A172 (cell line): ENCODE data around the gene ABCC10. TPM values are rescaled to one million over a fixed set of nuclear protein-coding genes. Genes with fewer than 3 reads are reported as not detected.
A peak's percentile ranks its signal among the peaks of the same experiment; 100 is the strongest.
"Not testable (repeated sequence)": the region's sequence is repeated elsewhere in the genome, so short reads cannot be mapped to it uniquely, and the experiment has no call there.

Experiments used
- DNase-seq: peaks from one replicate; pipeline ENCODE4 v3.0.0-alpha.2; 2015; ENCODE audit warnings: low spot score
- total RNA-seq: library from RNA; depleted of rRNA; stranded (reverse); fragments of >200 nt; shearing (Covaris generic); gene quantifications from 2 replicates; pipeline ENCODE4 v1.2.3, GENCODE V29; 2014

The ABCC10 gene
- total RNA-seq, 1 experiment from 2014 or later, result 13.9 TPM

DNA sequence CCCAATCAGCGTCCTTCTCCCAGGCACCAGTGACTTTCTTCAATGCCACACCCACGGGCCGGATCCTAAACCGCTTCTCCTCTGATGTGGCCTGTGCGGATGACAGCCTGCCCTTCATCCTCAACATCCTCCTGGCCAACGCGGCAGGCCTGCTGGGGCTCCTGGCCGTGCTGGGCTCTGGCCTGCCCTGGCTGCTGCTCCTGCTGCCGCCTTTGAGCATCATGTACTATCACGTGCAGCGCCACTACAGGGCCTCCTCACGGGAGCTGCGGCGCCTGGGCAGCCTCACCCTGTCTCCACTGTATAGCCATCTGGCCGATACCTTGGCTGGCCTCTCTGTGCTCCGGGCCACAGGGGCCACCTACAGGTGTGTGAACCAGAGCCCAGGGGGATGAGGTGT lies 18.2 kb downstream of the ABCC10 start:
- no peak for DNase-seq

DNA sequence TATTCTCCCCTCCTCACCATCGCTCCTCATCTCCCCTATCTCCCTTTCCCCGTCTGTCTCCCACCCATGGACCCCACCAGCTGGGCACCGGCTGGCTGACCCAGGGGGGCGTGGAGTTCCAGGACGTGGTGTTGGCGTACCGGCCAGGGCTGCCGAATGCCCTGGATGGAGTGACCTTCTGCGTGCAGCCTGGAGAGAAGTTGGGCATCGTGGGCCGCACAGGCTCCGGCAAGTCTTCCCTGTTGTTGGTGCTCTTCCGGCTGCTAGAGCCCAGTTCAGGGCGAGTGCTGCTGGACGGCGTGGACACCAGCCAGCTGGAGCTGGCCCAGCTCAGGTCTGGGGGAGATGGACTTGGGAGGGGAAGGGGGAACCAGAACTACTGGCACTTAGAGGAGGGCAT lies 20.3 kb downstream of the ABCC10 start:
- DNase-seq, result no peak

DNA sequence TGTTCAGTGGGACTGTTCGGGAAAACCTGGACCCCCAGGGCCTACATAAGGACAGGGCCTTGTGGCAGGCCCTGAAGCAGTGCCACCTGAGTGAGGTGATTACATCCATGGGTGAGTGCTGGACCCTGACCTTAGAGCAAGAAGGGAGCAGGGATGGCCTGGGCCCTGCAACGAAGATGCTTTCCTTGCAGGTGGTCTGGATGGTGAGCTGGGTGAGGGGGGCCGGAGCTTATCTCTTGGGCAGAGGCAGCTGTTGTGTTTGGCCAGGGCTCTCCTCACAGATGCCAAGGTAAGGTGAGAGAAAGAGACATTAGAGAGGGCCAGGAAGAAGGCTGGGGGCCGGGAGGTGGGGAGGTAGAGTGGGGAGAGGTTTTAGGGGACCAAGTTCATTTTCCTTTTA lies 21.6 kb downstream of the ABCC10 start:
- no peak for DNase-seq

DNA sequence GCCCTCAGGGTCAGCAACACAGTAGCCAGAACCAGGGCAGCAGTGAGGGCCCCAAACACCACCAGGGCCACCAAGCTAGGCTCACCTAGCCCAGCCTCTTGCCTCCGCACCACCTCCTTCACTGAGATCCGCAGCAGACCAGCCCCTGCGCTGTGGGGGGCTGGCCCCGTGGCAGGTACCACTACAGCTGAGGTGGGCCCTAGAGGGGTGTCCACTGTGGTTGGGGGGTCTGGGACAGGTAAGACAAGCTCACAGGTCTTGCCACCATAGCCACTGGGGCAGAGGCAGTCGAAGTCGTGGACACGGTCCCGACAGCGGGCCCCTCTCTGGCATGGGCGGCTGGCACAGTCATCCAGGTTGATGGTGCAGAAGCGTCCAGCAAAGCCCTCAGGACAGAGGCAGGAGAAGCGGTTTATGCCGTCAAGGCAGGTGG lies 23.4 kb downstream of the ABCC10 start:
- no peak for DNase-seq

DNA sequence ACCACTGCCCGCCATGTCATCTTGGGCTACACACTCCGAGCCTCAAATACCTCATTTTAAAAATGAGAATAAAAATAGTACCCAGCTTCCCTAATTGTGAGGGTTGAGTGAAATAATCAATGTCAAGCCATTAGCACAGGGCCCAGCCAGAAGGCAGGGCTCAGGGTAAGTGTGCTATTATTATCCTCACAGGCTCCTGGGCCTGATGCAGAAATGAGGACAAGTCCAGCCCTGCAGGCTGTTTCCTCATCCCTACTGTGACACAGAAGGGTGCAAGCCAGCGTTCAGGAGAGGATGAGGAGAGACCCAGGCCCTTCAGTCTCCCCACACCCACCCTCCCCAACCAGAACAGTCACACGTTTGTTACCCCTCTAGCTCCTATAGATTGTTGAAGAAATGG lies 24.0 kb downstream of the ABCC10 start:
- DNase-seq, result no peak

DNA sequence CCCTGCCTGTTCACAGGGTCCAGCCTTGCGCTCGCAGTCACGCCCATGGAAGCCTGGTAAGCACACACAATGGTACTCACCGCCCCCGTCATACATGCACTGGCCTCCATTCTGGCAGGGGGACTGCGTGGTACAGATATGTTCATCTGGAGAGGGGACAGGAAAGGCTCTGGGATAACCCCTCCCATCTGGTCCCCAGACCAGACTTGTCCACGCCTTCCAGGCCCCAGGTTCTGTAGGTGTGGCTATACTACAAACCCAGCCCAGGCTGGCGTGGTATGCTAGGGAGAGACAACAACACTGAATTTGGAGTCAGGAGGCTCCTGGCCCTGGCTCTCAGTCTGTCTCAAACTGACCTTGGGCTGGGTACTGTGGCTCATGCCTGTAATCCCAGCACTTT lies 24.6 kb downstream of the ABCC10 start:
- no peak for DNase-seq

DNA sequence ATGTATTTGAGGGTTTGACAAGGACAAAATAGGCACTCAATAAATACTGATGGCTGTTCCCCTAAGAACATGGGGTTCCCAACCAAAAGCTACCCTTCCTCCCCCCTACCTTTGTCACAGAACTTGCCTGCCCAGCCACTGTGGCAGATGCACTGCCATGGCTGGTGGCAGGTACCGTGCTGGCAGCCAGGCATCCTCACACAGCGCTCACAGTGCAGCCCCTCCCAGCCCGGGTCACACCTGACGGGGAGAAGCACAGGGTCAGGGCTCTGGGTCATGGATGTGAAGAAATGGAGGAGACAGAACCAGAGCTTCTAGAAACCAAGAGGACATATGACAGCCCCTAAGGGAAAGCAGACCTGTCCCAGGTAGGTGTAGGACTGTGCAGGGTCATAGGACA lies 25.6 kb downstream of the ABCC10 start:
- no peak for DNase-seq

DNA sequence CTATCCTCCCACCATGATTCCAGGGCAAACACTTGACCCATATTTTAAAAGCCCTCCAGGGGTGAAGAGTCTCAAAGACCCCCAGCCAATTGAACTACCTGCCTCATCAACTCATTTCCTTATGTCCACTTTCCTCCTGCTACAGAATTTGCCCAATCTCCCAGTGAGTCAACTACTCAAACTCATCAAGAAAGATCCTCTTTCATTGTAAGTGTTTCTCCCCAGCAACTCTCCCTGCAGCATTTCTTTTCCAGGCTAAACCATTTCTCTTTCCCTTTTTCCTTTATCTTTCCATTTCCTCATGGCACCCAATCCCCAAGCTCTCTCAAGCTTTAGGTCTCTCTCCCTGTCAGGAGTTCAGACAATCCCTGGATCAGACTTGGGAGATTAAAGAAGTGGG lies 26.5 kb downstream of the ABCC10 start:
- DNase-seq, result no peak

DNA sequence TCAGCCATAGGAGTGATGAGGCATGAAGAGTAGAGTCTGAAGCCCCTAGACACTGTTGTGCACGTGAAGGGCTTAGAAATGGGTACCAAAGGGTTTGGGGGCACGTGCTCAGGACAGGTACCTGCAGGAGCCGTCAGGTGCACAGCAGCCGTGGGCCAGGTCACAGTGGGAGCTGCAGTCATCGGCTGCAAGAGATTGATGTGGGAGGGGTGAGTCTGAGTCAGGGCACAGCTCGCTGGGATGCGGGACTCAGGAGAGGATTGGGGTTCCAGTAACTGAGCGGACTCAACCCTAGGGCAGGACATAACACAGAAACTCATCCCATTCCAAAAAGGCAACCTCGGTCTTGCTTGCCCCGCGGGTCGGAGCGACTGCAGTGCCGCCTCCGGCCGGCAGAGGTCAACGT lies 27.0 kb downstream of the ABCC10 start:
- DNase-seq, result no peak

DNA sequence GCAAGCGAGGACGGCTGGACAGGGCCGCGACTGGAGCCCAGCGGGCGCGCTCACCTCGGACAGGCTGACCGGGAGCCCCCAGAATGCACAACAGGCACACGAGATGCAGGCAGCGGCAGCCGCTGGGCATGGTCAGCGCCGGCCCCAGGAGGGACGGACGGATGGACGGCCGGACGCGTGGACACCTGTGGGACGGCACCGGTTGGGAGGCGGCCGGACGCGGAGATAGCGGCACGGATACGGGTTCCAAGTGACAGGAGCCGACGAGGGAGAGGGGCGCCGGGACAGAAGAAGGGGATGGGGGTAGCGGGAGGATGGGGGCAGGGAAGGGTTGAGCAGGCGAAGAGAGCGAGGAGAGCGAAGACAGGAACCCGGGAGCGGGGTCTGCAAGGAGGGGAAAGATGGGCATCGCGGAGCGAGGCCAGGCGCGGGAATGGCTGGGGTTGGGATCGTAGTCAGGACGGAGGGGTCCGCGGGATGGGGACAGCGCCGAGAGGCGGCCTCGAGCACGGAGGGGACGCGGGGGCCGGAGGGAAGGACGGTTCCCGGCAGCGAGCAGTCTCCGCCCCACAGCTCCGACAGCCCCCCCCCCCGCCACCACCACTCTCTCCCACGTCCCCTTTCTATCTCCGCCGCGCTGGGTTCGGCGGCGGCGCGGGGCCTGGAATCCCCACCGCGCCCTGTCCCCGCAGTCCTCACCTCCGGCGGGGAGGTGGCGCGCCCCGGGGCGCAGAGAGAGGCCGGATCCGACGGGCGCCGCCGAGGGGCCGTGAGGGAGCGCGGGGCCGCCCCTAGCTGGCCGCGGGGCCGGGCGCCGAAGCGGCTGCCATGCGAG lies 27.6 kb downstream of the ABCC10 start:
- DNase-seq, result peak; percentile 62

DNA sequence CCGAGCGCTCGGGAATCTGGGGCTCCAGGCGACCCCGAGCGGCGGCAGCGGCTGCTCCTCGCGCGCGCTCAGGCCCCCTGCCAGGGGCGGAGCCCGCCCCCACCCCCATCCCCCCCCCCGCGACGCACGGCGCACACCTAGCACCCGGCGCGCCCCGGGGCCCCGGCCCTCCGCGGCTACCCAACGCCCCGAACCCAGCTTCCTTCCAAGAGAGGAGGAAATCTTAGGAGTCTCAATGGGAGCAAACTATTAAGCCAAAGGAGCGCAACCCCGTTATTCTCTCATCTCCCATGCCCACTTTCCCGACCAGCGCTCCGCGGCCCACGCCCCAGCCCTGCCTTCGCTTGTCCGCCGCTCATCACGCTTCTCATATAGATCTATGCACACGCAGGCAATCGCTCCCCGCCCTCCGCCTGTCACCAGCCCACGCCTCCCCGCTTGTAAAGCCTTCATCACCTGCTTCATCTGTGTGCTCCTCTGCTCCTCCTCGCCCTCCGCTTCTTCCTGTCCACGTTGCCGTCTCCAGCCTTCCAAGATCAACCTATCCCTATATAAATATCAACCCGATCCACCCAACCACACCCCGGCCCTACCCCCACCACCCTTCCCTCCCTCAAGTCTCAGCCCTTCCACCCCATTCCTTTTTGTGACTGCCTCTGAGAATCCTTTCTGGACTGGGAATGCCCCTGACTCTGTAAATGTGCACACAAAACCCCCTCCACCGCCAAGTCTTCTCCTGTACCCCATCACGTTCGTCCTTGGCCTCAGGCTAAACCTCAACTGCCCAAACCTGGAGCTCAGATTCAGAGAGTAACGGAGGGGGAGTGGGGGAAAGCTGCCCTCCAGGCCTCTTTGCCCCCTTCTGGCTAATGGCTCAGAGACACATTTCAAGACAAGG lies 28.4 kb downstream of the ABCC10 start, which contains the start of gene DLK2:
TSS of gene DLK2 (minus strand) at position 18 of the 898 bp plus-strand sequence. CDS start 723 bp downstream, outside the sequence.
- no peak for DNase-seq

DNA sequence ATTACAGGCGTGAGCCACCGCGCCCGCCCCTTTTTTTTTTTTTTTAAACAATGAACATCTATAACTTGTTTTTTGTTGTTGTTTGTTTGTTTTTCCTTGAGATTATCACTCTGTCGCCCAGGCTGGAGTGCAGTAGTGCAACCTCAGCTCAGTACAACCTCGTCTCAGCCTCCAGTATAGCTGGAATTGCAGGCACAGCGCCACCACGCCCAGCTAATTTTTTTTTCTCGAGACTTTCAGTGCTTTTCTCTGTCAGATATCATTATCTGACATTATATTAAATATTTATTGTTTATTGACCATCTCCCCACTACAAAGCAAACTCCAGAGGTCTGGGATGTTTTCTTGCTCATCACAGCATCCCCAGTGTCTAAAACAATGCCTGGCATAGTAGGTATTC lies 30.3 kb downstream of the ABCC10 start:
- DNase-seq, result no peak

DNA sequence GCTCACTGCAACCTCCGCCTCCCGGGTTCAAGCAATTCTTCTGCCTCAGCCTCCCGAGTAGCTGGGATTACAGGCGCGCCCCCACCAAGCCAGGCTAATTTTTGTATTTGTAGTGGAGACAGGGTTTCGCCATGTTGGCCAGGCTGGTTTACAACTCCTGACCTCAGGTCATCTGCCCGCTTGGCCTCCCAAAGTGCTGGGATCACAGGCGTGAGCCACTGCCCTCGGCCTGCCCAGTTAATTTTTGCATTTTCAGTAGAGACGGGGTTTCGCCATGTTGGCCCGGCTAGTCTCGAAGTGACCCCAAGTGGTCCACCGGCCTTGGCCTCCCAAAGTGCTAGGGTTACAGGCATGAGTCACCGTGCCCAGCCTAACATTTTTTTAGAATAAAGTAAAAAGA lies 30.8 kb downstream of the ABCC10 start:
- not testable (repeated sequence) for DNase-seq

DNA sequence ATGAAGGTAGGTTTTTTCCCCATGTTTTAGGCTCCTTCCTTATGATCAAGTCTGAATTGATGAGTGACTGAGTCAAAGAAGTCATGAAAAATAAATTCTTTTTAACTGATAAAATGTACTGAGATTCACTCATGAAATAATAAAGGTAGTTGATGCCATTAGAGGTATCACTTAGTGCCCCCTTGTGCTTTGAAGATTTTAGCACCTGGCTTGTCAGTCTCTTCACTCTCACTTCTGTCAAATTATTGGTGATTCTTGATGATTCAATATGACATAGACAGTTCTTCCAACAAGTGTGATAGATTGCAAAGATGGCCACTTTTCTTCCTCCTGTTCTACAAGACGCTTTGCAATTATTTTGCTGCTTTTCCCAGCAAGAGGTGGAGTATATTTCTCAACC lies 32.2 kb downstream of the ABCC10 start:
- DNase-seq, result no peak

DNA sequence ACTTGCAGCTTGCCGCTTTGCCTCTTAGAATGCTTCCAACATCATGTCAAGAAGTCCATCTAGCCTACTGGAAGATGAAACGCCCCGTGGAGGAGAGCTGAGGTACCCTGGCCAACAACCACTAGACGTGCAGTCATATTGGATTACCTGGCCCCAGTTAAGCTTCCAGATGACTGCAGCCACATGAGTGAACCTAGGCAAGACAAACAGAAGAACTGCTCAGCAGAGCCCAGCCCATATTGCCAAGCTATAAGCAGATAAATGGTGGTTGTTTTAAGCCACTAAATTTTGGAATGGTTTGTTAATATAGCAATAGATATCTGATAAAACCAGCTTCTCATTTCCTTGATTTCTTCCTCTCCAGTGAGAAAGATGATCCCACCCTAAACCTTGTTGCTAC lies 32.7 kb downstream of the ABCC10 start:
- no peak for DNase-seq

DNA sequence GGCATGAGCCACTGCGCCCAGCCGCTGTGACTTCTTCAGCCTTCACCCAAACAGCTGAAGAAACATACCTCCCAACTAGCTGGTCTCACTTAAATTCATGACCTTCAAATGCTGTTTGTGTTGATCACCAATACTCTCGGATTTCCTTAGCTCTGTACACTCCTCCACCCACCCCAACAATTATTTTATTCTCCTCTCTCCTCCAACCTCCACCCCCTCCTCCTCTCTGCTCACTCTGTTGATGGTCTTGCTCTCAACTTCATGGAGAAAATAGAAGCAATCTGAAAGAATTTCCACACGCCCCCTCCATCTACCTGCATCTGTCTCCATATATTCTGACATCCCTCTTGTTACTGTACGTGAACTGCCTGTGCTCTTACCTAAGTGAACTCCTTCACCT lies 34.6 kb downstream of the ABCC10 start:
- DNase-seq, result no peak

DNA sequence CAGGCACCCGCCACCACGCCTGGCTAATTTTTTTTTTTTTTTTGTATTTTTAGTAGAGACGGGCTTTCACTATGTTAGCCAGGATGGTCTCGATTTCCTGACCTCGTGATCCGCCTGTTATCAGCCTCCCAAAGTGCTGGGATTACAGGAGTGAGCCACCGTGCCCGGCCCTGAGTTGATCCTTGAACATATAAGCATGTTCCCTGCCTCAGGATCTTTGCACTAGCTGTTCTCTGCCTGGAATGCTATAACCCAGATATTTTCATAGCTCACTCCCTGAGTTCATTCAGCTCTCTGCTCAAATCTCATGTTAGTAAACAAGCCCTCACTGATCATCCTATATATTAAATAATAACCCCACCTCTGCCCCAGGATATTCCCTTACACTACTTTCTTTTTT lies 37.0 kb downstream of the ABCC10 start:
- no peak for DNase-seq

DNA sequence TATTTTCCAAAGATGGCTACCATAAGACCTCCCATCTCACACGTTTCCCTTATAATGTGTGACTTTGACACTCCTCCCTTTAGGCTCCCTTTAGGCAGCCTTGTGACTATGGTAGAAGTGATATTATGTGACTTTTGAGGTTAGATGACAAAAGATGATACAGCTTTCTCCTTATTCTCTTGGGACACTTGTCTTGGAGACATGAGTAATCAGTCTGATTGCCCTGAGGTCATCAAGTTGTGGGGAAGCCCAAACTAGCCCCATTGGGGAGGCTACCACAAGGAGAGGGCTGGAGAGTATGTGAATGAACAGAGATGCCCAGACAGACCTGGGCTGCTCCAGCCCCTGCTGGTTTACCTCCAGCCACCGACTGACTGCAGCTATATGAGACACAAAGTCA lies 38.6 kb downstream of the ABCC10 start:
- no peak for DNase-seq

DNA sequence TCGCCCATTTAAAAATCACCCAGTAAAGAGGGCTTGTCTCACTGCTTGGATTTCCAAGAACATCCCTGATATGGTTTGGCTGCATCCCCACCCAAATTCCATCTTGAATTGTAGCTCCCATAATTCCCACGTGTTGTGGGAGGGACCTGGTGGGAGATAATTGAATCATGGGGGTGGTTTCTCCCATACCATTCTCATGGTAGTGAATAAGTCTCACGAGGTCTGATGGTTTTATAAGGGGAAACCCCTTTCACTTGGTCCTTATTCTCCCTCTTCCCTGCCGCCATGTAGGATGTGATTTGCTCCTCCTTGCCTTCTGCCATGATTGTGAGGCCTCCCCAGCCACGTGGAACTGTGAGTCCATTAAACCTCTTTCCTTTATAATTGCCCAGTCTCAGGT lies 39.9 kb downstream of the ABCC10 start:
- DNase-seq, result not testable (repeated sequence)

DNA sequence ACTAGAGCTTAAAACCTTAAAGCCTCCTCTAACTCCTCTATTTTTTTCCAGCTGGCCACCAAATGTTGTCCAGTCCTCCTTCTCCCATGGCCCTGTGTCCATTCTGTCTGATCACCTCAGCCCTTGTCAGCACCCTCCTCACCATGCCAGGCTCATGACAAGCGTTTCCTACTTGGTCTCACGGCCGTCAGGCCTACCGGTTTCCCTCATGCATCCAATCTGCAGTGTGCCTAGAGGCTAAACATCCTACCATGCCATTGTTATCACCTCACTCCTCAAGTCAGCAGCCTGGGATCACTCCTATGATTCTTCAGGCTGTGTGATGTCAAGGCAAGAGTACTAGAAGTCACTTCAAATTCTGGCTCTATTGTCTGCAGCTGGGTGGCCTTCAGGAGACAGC lies 40.4 kb downstream of the ABCC10 start:
- DNase-seq, result no peak

DNA sequence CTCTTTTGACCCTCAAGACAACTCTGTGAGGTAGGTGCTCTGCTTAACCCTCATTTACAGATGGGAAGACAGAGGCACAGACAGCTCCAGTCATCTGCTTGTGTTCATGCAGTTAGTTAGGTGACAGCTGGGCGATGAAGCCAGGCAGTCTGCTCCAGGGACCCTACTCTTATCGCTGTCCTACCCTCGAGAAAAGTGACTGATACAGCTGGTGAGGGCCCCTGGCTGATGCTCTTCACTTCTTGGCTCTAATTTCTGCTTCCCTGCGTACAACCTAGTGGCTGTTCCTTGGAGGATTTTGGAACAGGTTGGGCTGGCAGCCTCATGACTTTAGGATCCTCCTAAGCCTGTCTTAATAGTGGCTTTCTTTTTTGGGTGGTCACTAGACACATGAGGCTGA lies 40.9 kb downstream of the ABCC10 start:
- no peak for DNase-seq

DNA sequence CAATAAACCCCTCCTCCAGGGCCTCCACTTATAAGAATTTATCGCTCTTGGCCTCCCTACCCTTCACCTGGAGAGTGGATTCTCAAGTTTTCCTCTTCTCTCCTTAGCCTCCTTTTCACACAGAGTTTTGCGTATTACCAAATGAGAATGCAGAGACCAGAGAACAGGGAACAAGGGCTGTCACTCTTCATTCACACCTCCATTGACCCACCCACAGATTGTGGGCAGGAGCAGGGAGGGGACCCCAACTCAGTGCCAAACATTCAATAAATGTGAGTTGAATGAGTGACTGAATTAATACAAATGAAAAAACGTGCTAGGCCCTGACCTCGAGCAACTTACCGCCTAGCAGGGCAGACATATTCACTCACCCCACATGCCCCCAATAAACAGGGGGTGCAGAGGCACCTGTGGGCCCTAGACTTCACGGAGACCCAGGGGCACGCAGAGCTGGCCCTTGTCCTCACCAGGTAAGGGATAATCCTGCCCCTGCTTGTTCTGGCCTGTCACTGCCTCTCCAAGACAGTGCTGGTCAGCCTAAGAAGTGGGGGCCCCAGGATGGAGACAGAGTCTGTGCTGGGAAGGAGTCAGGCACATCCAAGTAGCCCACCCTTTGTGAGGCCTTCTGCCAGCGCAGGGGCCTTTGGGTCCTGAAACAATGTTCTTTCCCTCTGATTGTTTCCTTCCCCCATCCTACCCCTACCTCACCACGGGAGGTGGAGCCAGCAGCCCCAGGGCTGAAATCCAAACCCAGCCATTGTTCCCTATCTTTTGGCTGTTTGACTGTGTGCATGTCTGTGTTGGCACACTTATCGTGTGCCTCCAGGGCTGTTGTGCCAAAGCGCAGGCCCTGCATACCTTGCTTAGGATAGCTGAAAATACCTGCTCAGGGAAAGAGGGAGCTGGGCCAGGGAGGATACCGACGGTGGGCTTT lies 41.7 kb downstream of the ABCC10 start:
- DNase-seq, result no peak
